Stimulated activated CD8-positive, alpha-beta memory T cell treated with anti-CD3 and anti-CD28 coated beads, Interleukin-7, amount 100 ng/mL, for 24 hours (primary cell): Measurements from ENCODE around the gene C1orf122.

Source experiments
- DNase-seq: peaks from one replicate; pipeline ENCODE4 v3.0.0-alpha.2; 2020; ENCODE audit warnings: low read depth

Gene C1orf122

GRCh38 chr1:37845049-37845646, 37.6 kb downstream of the C1orf122 start:
- no peak for DNase-seq

- no peak for DNase-seq
These were observed 38.2 kb downstream of the C1orf122 start for GRCh38 chr1:37845786-37846185.

GRCh38 chr1:37846647-37847339, 39.2 kb downstream of the C1orf122 start:
- DNase-seq, result no peak

- DNase-seq, result no peak
These were observed 41.9 kb downstream of the C1orf122 start for GRCh38 chr1:37849480-37849879.

- DNase-seq, result no peak
These were observed 42.9 kb downstream of the C1orf122 start for GRCh38 chr1:37850352-37850955.

GRCh38 chr1:37851262-37851661, 43.7 kb downstream of the C1orf122 start:
- no peak for DNase-seq

GRCh38 chr1:37851782-37852210, 44.2 kb downstream of the C1orf122 start:
- no peak for DNase-seq

- no peak for DNase-seq
These were observed 45.6 kb downstream of the C1orf122 start for GRCh38 chr1:37853157-37853556.

- no peak for DNase-seq
These were observed 46.8 kb downstream of the C1orf122 start for GRCh38 chr1:37854406-37854805.
